GM21619 (cell line): ENCODE measurements around the gene FLYWCH2.
"Not testable (repeated sequence)": the region's sequence is repeated elsewhere in the genome, so short reads cannot be mapped to it uniquely, and the experiment has no call there.

Experiments
- ATAC-seq: cut with Tn5 transposase; IDR thresholded peaks from one replicate; pipeline ENCODE4 v1.9.1; 2021; ENCODE audit not compliant: unreplicated experiment

FLYWCH2 gene

DNA sequence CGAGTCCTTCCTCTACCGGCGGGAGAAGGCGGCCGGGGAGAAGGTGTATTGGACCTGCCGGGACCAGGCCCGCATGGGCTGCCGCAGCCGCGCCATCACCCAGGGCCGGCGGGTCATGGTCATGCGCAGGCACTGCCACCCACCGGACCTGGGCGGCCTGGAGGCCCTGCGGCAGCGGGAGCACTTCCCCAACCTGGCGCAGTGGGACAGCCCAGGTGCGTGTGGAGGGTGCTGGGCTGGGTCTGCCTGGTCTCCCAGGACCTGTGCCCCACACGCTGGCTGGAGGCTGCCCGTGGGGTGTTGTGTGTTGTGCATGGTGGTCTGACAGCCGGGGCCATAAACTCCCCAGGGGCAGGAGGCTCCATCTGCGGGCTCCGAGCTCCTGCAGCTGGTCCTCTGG lies 54.2 kb downstream of the FLYWCH2 start:
- ATAC-seq: no peak

DNA sequence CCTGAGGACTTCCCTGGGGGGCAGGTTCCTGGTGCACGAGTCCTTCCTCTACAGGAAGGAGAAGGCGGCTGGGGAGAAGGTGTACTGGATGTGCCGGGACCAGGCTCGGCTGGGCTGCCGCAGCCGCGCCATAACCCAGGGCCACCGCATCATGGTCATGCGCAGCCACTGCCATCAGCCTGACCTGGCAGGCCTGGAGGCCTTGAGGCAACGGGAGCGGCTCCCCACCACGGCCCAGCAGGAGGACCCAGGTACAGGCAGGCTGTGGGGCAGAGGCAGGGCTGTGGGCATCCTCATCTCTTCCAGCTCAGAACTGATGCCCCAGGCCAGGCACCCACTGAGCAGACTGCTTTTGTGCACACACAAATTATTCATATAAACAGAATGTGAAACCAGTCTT lies 55.2 kb downstream of the FLYWCH2 start:
- no peak for ATAC-seq

DNA sequence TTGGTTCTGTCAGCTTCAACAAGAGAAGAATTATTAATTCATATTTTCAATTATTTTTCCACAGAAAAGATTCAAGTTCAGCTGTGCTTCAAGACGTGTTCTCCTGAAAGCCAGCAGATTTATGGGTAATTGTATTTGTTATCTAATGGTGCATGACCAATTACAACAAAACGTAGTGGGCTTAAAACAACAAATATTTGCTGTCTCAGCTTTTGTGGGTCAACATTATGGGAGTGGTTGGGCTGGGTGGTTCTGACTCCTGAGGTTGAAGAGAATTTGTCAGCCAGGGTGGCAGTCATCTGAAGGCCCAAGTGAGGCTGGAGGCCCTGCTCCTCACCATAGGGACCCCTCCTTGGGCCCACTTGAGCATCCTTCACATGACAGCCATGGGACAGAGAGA lies 57.0 kb downstream of the FLYWCH2 start:
- ATAC-seq: no peak

DNA sequence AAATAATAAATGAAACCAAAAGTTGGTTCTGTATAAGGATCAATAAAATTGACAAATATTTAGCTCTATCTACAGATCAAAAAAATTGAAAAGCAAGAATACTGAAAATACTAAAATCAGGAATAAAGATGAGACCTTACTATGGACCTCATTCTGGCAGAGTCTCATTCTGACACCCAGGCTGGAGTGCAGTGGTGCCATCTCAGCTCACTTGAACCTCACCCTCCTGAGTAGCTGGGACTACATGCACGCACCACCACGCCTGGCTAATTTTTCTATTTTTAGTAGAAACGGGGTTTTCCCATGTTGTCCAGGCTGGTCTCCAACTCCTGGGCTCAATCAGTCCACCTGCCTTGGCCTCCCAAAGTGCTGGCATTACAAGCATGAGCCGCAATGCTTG lies 59.0 kb downstream of the FLYWCH2 start:
- no peak for ATAC-seq

DNA sequence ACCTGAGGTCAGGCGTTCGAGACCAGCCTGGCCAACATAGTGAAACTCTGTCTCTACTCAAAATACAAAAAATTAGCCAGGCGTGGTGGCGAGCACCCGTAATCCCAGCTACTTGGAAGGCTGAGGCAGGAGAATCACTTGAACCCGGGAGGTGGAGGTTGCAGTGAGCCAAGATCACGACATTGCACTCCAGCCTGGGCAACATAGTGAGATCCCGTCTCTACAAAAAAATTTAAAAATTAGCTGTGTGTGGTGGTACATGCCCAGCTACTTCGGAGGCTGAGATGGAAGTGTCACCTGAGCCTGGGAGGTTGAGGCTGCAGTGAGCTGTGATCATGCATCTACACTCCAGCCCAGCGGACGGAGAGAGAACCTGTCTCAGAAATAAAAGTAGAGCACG lies 60.7 kb downstream of the FLYWCH2 start:
- not testable (repeated sequence) for ATAC-seq

DNA sequence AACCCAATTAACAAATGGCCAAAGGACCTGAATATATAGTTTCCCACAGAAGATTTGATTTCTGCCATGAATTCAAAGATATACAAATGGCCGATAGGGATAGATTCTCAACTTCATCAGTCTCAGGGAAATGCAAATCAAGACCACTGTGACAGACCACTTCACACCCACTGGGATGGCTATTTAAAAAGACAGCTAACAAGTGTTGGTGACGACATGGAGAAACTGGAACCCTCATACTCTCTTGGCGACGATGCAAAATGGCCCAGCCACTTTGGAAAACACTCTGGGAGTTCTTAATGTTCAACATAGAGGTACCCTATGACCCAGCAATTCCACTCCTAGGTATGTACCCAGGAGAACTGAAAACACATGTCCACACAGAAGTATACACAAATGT lies 63.6 kb downstream of the FLYWCH2 start:
- ATAC-seq: no peak
